ENCODE results near the gene OGFRL1.

GRCh38 chr6:71239694-71240093, 48.9 kb upstream of the OGFRL1 start:
- TF ChIP-seq, protein P1, sequence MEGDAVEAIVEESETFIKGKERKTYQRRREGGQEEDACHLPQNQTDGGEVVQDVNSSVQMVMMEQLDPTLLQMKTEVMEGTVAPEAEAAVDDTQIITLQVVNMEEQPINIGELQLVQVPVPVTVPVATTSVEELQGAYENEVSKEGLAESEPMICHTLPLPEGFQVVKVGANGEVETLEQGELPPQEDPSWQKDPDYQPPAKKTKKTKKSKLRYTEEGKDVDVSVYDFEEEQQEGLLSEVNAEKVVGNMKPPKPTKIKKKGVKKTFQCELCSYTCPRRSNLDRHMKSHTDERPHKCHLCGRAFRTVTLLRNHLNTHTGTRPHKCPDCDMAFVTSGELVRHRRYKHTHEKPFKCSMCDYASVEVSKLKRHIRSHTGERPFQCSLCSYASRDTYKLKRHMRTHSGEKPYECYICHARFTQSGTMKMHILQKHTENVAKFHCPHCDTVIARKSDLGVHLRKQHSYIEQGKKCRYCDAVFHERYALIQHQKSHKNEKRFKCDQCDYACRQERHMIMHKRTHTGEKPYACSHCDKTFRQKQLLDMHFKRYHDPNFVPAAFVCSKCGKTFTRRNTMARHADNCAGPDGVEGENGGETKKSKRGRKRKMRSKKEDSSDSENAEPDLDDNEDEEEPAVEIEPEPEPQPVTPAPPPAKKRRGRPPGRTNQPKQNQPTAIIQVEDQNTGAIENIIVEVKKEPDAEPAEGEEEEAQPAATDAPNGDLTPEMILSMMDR (IDR thresholded peaks at IDR 0.05): no peak
- TF ChIP-seq EZH2 (IDR thresholded peaks at IDR 0.05; ENCODE audit: borderline replicate concordance, insufficient read depth, low read depth, low read length, poor library complexity, severe bottlenecking): no peak
